GM18508 (cell line): ENCODE results near the gene CEBPZ.

Experiments used
- ATAC-seq: cut with Tn5 transposase; IDR thresholded peaks from one replicate; pipeline ENCODE4 v1.9.1; 2021; ENCODE audit warnings: moderate number of reproducible peaks; ENCODE audit not compliant: insufficient read depth, unreplicated experiment

Gene CEBPZ, protein sequence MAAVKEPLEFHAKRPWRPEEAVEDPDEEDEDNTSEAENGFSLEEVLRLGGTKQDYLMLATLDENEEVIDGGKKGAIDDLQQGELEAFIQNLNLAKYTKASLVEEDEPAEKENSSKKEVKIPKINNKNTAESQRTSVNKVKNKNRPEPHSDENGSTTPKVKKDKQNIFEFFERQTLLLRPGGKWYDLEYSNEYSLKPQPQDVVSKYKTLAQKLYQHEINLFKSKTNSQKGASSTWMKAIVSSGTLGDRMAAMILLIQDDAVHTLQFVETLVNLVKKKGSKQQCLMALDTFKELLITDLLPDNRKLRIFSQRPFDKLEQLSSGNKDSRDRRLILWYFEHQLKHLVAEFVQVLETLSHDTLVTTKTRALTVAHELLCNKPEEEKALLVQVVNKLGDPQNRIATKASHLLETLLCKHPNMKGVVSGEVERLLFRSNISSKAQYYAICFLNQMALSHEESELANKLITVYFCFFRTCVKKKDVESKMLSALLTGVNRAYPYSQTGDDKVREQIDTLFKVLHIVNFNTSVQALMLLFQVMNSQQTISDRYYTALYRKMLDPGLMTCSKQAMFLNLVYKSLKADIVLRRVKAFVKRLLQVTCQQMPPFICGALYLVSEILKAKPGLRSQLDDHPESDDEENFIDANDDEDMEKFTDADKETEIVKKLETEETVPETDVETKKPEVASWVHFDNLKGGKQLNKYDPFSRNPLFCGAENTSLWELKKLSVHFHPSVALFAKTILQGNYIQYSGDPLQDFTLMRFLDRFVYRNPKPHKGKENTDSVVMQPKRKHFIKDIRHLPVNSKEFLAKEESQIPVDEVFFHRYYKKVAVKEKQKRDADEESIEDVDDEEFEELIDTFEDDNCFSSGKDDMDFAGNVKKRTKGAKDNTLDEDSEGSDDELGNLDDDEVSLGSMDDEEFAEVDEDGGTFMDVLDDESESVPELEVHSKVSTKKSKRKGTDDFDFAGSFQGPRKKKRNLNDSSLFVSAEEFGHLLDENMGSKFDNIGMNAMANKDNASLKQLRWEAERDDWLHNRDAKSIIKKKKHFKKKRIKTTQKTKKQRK

GRCh38 chr2:37231241-37232130 lies at the start of gene CEBPZ, which contains the start of gene NDUFAF7:
CEBPZ (minus strand) TSS chr2:37231596; CDS start chr2:37231567, 29 bp downstream.
NDUFAF7 (plus strand) TSS chr2:37231658; CDS start chr2:37231706, 48 bp downstream.
- ATAC-seq: peak; percentile 80

DNA sequence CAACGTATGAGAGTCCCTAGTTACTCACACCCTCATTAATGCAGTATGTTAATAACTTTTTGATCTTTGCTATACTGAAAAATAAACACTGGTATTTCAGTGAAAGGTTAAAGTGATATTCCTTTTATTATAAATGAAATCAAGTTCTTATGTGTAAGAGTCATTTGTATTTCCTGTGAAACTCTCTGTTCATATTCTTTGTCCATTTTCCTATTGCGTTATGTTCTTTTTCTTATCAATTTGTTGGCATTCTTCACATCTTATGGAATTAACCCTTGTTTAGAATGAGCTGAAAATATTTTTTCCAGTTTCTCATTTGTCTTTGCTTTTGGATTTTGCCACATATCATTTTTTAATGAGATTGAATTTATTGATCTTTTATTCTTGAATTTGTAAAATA lies 44.9 kb upstream of the CEBPZ start:
- ATAC-seq: no peak

DNA sequence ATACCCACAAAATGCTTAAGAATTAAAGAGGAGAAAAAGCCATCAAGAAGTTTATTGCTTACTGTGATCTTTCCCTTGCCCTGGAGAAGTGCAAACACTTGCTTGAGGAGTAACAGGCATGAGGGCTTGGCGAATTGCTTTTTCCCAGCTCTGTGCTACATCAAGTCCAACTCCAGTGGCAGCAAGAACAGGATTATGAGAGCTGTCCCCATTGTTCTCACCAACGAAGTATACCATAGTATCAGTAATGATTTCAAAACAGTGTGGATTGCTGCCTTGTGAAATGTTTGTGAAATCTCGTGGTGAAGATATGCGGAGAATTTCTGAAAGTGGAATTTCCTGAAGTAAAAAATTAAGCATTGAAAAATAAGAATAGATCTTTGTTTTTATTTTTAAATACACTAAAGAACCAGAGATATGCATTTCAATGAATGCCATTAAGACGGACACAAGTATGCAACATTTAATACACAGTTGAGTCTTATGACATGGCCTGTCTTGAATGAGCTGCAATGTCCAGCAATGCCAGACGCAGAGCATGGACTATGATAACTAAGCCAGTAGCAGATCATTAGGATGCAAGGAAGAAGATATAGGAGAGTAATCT lies 43.1 kb upstream of the CEBPZ start:
- no peak for ATAC-seq

GRCh38 chr2:37271376-37272067 lies 40.1 kb upstream of the CEBPZ start:
- no peak for ATAC-seq

DNA sequence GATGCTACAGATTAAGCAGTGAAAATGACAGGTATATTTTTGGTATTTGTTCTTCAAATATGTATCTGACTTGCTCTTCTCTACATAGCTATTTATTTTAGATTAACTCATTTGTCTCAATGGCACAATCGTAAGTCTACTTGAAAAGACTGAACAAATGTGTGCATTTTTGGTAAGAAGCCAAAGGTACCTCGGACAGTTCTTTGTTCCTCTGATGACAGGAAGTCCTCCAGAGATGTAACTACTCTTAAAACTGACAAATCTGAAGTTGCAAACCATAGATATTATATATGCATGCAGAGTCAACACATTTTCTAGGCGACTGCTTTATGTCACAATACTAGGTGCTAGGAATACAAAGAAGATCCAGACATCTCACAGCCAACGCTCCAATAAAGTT lies 36.7 kb upstream of the CEBPZ start:
- ATAC-seq: no peak

- no peak for ATAC-seq
Measured at GRCh38 chr2:37267685-37268084, 36.3 kb upstream of the CEBPZ start.

- no peak for ATAC-seq
Measured at GRCh38 chr2:37263839-37264238, 32.4 kb upstream of the CEBPZ start.

DNA sequence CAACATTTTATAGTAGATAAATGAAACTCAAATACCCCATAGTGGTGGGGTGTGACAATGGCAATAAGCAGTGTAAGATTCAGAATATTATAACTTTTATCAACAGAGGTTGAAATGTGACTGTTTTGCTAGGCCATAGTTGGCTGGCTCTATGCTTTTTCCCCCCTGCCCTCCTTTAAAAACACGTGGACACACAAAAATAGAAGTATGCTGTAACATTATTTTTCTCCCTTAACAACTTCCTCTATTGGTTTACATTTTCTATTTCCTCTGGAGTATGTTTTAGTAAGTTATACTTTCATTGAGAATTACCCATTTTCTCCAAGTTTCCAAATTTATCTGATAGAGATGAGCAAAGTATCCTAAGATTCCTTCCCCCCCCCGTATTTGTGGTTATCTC lies 31.1 kb upstream of the CEBPZ start:
- no peak for ATAC-seq

GRCh38 chr2:37250869-37251740 lies 19.7 kb upstream of the CEBPZ start:
- ATAC-seq: no peak

- no peak for ATAC-seq
Measured at GRCh38 chr2:37246205-37246604, 14.8 kb upstream of the CEBPZ start.

DNA sequence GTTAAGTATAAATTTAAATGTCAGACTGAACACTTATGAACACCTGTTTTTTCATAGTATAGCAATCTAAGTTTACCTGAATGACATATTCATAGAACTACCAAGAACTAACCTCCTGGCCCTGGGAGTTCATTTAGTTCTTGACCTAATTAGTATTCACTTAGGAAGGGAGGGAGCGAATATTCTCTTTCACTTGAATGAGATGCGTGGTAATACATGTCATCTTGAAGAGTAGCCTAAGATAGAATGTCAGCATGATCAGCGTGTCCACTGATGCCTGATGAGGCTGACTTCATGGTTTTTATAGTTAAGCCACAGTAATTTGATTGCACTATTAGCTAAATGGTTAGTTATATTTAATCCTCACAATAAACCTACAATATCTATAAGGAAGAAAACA lies 13.4 kb upstream of the CEBPZ start:
- ATAC-seq: no peak

GRCh38 chr2:37244017-37244416 lies 12.6 kb upstream of the CEBPZ start:
- ATAC-seq: peak; percentile 74

DNA sequence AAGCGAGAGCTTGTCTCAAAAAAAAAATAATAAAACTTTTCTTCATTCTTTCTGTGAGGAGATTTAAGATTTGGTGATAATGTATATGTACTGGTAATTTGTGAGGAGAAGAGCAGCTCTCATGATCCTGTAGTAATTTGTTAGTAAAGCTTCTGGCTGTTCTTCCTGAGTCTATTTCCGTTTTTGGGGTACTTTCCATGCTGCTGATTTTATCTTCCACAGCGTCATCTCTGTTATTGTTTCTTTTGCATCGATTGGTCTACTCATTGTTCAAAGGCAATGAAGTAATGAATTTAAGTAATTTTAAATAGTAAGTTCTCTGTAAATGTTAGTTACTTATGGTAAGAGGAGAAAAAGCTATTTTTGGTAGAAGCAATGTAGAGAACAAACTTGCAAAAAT lies 12.0 kb upstream of the CEBPZ start:
- no peak for ATAC-seq

DNA sequence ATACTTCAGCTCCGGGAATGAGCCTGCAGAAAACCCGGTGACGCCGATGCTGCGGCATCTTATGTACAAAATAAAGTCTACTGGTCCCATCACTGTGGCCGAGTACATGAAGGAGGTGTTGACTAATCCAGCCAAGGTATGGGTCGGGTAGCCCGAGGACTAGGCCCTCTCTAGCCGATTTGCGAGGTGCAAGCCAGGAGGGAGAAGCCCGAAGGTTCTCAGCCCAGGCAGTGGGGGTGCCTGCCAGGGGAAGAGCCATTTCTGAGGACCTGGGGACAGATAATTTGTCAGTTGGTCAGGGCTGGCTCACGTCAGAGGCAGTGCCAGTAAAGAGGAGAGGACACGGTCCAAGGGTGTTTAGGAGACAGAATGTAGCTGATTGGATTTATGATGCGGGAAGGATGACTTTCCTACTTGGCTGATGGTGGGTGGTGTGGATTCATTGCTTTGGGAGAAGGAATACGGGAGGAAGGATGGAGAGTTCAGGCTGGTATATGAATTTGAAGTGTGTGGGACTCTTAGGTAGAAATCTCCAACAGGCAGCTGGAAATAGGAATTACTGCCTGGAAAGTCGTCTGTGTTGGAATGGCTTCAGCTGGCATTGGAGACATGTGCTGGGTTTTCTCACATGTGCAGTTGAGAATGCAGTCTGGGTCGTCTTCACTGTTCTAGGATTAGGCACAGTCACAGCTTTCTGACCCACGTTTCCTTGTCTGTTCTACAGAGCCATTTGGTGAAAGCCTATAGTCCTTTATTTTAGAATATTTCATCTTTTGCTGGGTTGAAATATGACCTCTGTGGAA lies 936 bp upstream of the CEBPZ start:
- peak; percentile 14 for ATAC-seq

GRCh38 chr2:37230581-37230980 lies 815 bp downstream of the CEBPZ start:
- no peak for ATAC-seq

DNA sequence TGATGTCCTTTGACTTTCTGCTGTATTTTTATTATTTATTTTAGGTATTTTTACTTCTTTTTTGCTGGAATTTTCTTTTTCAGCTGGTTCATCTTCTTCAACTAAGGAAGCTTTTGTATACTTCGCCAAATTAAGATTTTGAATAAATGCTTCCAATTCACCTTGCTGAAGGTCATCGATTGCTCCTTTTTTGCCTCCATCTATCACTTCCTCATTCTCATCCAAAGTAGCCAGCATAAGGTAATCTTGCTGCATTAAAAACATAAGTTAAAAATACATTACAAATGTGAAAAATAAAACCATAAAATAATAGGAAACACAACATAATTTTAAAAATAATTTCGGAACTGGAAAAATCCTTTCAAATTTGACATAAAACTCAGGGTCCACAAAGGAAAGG lies 2.6 kb downstream of the CEBPZ start:
- no peak for ATAC-seq

DNA sequence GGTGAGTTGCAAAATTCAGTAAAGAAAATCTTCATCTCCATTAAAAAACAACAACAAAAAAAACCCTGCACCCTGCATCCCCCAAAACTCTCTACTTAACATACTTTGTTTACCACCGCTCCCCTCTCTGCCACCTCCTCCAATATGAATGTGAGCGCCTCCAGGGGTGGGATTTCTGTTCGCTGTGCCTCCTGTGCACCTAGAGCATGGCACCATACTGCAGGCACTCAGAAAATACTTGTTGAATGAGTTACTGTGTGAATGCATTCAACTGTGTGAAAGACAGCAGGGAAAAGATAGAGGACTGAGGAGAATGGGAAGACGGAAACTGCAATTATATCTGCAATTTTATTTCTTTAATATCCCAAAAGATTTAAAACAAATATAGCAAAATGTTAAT lies 4.5 kb downstream of the CEBPZ start:
- ATAC-seq: no peak
